Panc1 (cell line): ENCODE data around the gene TSEN15.

Experiments
- POLR2AphosphoS5 ChIP-seq: IDR thresholded peaks from 2 replicates; pipeline ENCODE4 v1.6.1; 2012; ENCODE audit warnings: mild to moderate bottlenecking, low read depth, low read length, moderate library complexity
- TCF7L2 ChIP-seq: IDR thresholded peaks from 2 replicates; pipeline ENCODE4 v1.6.1; 2011; ENCODE audit warnings: mild to moderate bottlenecking, low read depth, low read length, inconsistent platforms
- TF ChIP-seq, protein P1 (sequence below): fragments of 450-650 bp; IDR thresholded peaks from 2 replicates; pipeline ENCODE4 v1.5.1; 2017; ENCODE audit warnings: mild to moderate bottlenecking
- TF ChIP-seq, protein P2 (sequence below), 2 experiments: IDR thresholded peaks; 2 replicates each; pipeline ENCODE4 v1.6.1; 2011 to 2012; ENCODE audit warnings: low read depth in 2 of 2, control low read depth in 1 of 2, low read length in 1 of 2, mild to moderate bottlenecking in 1 of 2, moderate library complexity in 1 of 2; ENCODE audit not compliant: insufficient read depth in 1 of 2

- TF ChIP-seq, protein P1, sequence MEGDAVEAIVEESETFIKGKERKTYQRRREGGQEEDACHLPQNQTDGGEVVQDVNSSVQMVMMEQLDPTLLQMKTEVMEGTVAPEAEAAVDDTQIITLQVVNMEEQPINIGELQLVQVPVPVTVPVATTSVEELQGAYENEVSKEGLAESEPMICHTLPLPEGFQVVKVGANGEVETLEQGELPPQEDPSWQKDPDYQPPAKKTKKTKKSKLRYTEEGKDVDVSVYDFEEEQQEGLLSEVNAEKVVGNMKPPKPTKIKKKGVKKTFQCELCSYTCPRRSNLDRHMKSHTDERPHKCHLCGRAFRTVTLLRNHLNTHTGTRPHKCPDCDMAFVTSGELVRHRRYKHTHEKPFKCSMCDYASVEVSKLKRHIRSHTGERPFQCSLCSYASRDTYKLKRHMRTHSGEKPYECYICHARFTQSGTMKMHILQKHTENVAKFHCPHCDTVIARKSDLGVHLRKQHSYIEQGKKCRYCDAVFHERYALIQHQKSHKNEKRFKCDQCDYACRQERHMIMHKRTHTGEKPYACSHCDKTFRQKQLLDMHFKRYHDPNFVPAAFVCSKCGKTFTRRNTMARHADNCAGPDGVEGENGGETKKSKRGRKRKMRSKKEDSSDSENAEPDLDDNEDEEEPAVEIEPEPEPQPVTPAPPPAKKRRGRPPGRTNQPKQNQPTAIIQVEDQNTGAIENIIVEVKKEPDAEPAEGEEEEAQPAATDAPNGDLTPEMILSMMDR = no peak
- TF ChIP-seq POLR2AphosphoS5 (no peak), TCF7L2 (no peak)
- TF ChIP-seq, protein P2, sequence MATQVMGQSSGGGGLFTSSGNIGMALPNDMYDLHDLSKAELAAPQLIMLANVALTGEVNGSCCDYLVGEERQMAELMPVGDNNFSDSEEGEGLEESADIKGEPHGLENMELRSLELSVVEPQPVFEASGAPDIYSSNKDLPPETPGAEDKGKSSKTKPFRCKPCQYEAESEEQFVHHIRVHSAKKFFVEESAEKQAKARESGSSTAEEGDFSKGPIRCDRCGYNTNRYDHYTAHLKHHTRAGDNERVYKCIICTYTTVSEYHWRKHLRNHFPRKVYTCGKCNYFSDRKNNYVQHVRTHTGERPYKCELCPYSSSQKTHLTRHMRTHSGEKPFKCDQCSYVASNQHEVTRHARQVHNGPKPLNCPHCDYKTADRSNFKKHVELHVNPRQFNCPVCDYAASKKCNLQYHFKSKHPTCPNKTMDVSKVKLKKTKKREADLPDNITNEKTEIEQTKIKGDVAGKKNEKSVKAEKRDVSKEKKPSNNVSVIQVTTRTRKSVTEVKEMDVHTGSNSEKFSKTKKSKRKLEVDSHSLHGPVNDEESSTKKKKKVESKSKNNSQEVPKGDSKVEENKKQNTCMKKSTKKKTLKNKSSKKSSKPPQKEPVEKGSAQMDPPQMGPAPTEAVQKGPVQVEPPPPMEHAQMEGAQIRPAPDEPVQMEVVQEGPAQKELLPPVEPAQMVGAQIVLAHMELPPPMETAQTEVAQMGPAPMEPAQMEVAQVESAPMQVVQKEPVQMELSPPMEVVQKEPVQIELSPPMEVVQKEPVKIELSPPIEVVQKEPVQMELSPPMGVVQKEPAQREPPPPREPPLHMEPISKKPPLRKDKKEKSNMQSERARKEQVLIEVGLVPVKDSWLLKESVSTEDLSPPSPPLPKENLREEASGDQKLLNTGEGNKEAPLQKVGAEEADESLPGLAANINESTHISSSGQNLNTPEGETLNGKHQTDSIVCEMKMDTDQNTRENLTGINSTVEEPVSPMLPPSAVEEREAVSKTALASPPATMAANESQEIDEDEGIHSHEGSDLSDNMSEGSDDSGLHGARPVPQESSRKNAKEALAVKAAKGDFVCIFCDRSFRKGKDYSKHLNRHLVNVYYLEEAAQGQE (IDR thresholded peaks at IDR 0.05; ENCODE audit: insufficient read depth in 1 of 2, low read depth in 2 of 2, low read length in 1 of 2) = no peak
These were observed 64.8 kb downstream of the TSEN15 start for GRCh38 chr1:184116287-184116686.
